Fibroblast of peridontal ligament (primary cell): ENCODE measurements around the gene ADAMTSL2.

Source experiments
- DNase-seq: peaks from one replicate; pipeline ENCODE4 v3.0.0-alpha.2; 2010; ENCODE audit errors: extremely low read depth

The ADAMTSL2 gene

GRCh38 chr9:133534346-133535291 lies at the start of gene ADAMTSL2:
TSS of gene ADAMTSL2 (plus strand) at chr9:133534704. CDS start at chr9:133536713, 2,009 bp downstream.
- DNase-seq = peak; percentile 34

GRCh38 chr9:133485531-133486260 lies 48.8 kb upstream of the ADAMTSL2 start:
- DNase-seq = no peak

GRCh38 chr9:133487331-133487725 lies 47.2 kb upstream of the ADAMTSL2 start:
- no peak for DNase-seq

GRCh38 chr9:133488686-133489252 lies 45.7 kb upstream of the ADAMTSL2 start:
- no peak for DNase-seq

- DNase-seq = no peak
These were observed 45.0 kb upstream of the ADAMTSL2 start for GRCh38 chr9:133489253-133490190.

GRCh38 chr9:133490201-133490681 lies 44.3 kb upstream of the ADAMTSL2 start:
- no peak for DNase-seq

DNA sequence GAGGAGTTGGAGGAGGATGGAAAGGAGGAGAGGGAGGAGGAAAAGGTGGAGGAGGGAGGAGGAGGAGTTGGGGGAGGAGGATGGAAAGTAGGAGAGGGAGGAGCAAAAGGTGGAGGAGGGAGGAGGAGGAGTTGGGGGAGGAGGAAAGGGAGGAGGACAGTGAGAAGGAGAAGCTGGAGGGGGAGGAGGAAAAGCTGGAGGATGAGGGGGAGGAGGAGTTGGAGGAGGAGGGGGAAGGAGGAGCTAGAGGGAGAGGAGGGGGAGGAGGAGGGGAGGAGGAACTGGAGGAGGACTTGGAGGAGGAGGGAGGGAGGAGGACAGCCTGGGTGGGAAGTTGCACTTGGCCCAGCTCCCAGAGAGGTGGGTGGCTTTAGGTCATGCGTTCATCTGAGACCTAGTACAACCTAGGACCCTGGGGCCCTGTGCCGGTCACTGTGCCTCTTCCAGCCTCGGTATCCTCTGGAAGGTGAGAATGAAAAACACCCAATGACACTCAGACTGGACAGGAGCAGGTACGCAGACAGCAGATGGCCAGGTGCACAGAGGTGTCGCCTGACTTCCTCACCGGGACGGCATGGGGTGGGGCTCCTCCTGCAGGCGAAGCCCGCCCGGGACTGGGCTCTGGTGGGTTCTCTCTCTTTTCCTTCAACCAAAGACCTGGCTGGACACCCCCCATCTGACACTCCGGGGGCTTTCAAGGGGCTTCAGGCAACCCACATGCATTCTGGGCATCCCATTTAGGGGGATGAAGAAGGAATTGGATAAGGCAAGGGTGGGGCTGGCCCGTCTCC lies 43.4 kb upstream of the ADAMTSL2 start:
- DNase-seq = no peak

- DNase-seq = no peak
These were observed 42.9 kb upstream of the ADAMTSL2 start for GRCh38 chr9:133491656-133491925.

- DNase-seq = peak; percentile 36
These were observed 42.2 kb upstream of the ADAMTSL2 start for GRCh38 chr9:133492061-133493021.

DNA sequence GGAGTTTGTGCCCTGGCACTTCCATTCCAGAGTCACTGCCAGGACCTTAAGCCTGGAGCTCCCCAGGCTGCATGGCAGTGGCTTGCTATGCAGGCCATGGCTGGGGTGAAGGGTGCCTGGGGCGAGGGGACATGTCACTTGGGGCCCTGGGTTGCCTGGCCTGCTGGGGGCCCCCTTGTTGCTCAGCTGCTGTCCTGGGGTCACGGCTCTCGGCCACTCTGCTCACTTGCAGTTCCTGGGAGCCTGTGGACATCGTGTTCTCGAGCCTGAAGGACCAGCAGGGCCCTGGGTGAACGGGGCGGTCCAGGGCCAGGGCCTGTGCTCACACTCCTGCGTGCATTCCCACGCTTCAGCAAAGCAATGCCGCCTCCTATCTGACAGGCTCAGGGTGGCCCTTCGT lies 41.1 kb upstream of the ADAMTSL2 start:
- no peak for DNase-seq

GRCh38 chr9:133493845-133494540 lies 40.5 kb upstream of the ADAMTSL2 start:
- no peak for DNase-seq

DNA sequence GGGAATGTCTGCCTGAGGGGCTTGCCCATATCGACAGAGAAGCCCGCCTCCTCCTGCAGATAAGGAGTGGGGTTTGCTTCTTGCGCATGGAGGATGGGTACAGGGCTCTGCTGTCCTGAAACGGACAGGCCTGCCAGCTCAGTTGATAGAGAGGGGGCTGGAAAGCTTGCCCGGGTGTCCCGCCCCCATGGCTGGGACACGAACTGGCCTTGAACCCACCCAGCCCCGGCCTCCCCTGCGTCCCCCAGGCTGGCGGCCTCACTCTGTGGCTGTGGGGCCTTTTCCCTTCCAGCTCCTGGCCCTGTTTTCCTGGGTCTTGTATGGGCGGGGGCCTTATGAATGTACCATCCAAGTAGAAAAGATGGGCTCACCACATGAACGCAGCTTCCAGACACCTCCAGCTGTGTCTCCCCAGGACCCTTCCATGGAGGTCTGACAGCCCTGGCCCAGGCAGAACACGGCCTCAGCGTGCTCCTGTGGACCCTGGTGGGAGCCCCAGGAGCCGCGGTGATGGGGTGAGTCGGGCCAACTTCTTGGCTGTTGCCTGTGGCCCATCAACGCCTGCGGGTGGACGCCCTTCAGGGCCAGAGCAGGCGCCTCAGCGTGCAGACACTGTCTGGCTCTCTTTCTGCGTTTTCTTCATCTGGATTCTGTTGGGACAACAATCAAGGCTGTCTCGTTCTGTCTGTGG lies 39.7 kb upstream of the ADAMTSL2 start:
- DNase-seq = no peak

- DNase-seq = no peak
These were observed 38.9 kb upstream of the ADAMTSL2 start for GRCh38 chr9:133495327-133496293.

DNA sequence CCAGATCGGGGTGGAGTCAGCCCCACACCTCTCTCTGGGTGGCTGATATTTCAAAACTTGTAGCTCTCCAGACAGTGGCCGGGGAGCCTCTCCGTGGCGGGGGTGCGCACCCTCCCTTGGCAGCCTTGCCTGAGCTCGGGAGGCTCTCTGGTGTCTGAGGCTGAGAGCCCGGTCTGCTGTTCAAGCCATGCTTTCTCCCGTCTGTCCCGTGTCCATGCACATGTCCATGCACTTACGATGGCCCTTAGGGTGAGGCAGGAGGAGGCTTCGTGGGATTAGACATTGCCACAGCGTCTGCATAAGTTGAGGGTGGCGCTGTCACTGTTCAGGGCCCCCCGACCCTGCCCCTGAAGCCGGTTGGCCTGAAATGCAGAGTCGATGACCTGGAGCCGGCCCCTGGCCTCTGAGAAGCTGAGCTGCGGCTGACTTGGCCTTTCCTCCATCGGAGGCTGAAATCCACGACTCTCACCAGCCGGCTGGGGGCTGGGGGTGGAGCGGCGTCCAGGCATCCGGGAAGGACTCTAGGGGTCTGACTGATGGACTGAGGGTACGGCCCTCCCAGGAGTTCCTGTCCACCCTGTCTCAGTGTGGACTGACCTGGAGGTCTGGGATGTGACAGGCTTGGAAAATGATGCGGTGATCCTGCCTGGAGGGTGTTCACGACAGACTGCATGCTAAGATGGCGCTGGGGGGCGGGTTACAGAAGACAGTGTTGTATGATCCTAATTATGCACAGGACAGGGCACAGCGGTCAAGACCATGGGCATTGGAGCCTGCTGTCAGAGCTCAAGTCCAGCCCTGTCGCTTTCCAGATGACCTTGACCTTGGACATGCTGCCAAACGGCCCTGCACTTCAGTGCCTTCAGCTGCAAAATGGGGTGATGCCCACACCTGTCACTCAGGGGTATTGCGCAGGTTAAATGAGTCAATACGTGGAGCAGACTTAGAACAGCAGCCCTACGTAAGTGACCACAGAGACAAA lies 37.4 kb upstream of the ADAMTSL2 start:
- DNase-seq = no peak

- no peak for DNase-seq
These were observed 35.2 kb upstream of the ADAMTSL2 start for GRCh38 chr9:133499132-133499891.
